HG03135 (cell line): ENCODE data around the gene FBXO42.
"Not testable (repeated sequence)": the region's sequence is repeated elsewhere in the genome, so short reads cannot be mapped to it uniquely, and the experiment has no call there.

ENCODE experiments used
- ATAC-seq: cut with Tn5 transposase; IDR thresholded peaks from one replicate; pipeline ENCODE4 v1.9.1; 2021; ENCODE audit warnings: mild to moderate bottlenecking, moderate library complexity; ENCODE audit not compliant: unreplicated experiment

Gene FBXO42

DNA sequence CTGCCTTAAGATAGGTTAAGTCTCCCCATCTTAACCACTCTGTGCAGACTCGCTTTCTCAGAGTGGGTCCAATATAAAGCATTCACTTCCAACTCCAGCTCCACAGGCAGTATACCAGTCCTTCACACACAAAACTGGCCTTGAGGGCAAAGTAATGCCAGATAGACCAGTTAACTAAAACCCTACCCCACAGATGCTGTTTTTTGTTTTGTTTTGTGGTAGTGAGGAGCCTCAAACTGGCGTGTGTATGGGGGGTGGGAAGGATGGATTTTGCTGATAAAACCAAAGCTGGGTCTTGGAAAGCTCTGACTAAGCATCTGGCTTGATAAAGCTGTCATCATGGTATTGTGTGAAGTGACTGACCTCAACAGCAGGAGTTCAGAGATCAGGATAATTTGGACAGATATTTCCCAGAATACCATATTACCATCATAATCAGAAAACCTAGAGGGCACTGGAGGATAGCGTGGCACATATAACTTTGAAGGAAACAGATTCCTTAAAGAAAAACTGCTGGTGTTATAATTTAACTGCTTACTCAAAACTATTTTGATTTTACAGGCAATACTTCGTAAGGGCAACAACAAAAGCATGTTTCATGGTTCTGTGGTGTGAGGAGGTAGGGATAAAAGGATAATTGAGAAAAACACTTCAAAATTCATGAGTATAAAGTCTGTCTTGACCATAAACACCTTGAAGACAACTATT lies 85.7 kb downstream of the FBXO42 start:
- no peak for ATAC-seq

- no peak for ATAC-seq
These were observed 90.2 kb downstream of the FBXO42 start for GRCh38 chr1:16262067-16262466.

DNA sequence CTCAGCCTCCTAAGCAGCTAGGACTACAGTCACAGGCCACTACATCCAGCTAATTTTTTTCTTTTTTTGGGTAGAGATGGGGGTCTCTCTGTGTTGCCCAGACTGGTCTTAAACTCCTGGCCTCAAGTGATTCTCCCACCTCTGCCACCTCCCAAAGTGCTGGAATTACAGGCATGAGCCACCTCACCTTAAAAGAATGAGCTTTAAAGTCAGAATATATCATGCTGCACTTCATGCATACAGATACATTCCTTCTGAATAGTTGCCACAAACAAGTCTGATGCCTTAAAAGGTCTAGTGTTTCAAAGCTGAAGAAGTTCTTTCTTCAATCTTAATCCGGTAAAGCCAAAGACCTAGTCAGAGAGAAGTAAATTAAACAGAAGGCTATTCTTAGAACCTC lies 91.5 kb downstream of the FBXO42 start:
- no peak for ATAC-seq

DNA sequence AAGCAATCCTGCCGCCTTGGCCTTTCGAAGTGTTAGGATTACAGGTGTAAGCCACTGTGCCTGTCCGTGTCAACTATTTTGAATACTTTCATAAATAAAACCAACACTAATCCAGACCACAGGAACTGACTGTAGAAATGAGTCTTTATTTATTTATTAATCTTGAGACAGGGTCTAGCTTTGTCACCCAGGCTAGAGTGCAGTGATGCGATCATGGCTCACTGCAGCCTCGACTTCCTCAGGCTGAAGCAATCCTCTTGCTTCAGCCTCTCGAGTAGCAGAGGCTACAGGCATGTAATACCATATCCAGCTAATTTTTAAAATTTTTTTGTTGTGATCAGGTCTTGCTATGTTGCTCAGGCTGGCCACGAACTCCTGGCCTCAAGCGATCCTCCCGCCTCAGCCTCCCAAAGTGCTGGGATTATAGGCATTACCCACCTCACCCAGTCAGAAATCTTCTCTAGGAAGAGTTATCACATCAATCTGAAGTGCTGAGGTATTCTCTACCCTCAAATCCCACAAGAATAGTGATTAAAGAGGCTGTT lies 93.6 kb downstream of the FBXO42 start:
- no peak for ATAC-seq

DNA sequence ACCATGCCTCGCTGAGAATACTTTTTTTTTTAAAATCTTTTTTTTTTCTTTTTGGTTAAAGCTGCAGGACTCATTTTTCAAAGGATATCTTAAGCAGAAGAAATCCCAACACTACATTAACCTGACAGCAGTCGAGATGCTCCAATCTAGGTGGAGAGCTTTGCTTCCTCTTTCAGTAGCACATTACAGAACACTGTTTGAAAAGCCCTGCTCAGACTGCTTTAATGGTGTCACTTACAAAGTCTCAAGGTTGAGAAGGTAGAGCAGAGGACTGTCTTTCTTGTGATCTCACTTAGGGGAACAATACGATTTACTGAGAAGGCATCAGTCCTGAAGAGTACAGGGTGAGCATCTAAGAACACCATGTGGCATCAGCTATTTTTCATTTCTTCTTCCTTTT lies 94.3 kb downstream of the FBXO42 start:
- no peak for ATAC-seq

- ATAC-seq, result not testable (repeated sequence)
These were observed 94.7 kb downstream of the FBXO42 start for GRCh38 chr1:16257556-16257955.

GRCh38 chr1:16256478-16256877 lies 95.8 kb downstream of the FBXO42 start:
- ATAC-seq, result no peak

DNA sequence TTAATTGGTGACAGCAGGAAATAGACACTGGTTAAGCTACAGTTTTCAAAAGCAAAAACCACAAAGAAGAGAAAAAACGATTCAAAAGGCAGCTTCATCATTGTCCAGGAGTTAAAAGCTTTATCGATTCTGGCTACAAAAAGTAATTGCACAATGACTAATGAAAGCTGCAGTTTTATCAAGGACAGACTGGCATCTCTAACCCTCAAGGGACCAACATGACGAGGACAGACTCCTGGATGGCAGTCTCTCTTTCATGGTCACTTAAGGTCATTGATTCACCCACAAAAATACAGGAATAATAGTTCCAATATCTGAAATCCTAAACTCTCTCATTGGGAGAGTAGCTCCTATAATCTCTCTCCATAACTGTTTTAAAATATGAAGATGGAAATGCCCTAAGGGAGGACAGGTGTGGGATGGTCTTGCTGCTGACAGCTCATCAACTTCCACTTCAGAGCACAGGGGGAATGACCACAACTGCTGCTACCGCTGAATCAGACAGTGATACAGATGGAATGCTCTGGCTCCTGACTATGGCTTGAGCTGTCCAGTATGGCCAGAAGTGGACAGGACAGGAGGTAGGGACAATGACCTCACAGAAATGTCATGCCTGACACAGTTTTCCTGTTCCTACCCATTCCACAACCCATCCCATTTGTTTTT lies 97.9 kb downstream of the FBXO42 start:
- no peak for ATAC-seq

DNA sequence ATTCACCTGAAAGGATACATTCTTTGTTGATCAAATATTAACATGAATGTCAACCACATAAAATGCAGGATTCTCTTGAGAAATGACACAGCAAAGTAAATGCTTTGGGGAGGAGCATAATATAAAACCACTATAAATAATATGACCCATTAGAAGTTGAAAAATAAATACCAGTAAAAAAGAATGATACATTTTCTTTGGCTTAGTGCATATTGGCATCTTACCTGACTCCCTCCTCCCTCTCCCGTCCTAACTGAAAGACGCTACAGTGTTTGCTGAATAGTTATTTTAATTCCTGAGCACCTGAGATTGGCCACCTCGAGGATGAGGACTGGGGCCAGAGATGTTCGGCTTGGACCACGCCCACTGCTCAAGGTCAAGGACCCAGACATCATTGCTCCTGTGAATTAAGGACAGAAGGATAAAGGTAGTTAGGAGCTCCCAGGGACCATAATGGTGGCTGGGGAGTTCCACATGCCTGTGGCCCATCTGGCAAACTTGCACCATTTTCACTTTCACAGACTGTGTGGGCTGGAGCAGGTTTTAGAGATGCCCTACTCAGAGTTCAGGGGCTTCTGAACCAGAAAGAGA lies 98.9 kb downstream of the FBXO42 start:
- ATAC-seq, result no peak

GRCh38 chr1:16252912-16253311 lies 99.4 kb downstream of the FBXO42 start:
- no peak for ATAC-seq

GRCh38 chr1:16251381-16251780 lies 100.9 kb downstream of the FBXO42 start:
- ATAC-seq, result no peak

DNA sequence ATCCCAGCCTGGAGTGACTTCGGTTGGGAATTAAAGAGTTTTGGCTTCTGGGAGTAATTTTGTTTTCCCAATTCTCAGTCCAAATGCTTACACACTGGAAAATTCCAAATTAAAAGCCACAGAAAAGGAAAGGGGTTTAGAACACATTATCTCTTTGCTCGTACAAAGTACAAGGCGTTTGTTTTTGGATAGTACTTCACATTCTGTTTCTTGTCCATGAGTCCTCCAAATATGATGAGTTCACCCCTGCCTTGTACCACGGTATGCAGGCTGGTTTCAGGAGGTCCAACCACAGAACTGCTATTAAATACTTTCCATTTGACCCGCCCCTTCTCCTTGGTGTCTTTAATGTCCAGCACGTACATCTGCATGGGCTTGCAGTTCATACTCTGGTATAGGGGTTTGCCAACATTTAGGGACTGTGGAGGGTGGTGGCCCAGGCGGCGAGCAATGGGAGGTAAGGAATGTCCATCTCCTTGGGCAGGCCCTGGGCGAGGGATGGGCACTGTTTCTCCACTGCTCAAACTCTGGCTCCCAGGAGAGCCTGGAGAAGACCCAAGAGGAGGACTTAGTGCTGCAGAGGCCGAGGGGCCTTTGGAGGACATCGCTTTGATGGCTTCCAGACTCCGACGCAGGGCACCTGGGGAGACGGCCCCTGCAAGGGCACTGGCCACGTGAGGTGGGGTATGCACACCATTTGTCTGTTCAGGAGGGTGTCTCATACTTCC lies 101.6 kb downstream of the FBXO42 start:
- no peak for ATAC-seq

- no peak for ATAC-seq
These were observed 102.6 kb downstream of the FBXO42 start for GRCh38 chr1:16249596-16250241.

DNA sequence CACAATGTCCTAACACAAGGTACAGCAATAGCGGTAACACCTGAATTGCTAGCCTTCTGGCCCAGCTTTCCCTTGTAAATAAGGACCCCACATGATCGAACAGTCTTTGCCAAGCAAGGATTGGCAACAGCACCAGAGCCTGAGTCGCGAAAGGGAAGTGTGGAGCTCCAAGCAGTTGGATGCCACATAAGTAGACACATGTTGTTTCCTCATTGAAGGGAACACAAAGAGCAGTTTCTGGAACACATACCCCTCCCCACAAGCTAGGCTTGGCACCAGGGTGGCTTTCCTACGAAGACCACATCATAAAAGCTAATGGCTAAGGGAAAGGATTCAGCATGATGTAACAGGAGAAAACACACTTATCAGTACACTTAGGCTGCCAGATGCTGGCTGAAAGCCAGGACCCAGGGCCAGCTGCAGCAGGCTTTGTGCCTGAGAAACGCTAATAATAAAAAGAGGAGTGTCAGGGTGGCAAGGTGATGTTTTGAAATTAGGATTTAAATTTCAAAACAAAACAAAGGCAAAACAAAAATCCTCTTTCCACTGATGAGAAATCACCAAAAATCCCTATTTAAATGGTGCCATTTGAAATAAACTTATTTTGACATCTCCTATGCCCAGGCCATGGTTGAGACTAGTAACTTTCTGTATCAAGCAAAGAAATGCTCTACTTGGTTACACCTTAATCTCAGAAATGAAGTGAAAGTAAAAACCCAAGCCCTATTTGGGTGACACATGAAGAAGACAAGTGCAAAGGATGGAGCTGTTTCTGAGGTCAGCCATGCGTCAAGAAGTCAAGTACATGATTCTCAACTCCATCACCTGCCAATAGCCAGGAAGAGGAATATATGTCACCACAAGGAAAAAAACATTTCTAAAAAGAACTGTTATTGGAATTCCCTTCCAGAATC lies 103.4 kb downstream of the FBXO42 start:
- peak; percentile 53 for ATAC-seq

DNA sequence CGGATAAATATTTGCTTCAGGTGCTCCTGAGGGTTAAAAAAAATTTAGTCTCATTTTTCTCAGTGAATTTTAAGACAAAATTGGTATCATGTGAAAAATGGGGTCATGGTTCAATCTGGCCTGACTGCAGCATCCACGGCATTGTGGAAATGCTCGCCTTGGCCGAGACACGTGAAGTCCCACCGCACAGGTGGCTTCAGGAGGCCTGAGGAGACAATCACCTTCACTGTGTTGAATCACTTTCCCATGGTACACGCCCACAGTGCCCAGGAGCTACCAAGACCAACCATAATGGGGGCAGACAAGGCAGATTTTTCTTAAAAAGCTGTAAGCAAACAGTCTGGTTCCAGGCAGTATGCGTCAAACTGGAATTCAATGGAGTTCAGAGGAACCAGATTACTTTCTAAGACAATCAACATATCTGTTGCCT lies 104.3 kb downstream of the FBXO42 start:
- ATAC-seq, result no peak

DNA sequence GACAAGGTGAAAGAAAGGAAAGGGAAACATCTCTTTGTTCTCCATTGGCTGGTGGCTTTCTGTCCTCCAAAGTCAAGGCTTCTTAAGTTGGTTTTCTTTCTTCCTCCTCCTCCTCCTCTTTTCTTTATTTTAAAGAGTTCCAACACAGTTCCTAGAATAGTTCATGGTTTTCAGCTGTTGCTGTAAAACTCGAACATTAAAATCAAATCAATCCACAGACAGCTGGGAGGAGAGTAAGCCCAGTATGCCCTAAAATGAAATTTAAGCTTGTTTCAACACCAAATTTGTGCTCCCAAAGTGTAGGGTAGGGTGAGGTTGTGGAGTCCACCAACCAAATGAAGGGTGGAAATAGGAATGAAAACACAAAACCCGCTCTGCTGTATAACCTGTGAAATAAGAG lies 104.8 kb downstream of the FBXO42 start:
- no peak for ATAC-seq

- no peak for ATAC-seq
These were observed 105.3 kb downstream of the FBXO42 start for GRCh38 chr1:16246961-16247360.

- ATAC-seq, result not testable (repeated sequence)
These were observed 106.0 kb downstream of the FBXO42 start for GRCh38 chr1:16246239-16246638.

GRCh38 chr1:16245476-16246196 lies 106.6 kb downstream of the FBXO42 start:
- no peak for ATAC-seq
